HepG2 (cell line): ENCODE results near the gene TOP2A. TPM values are rescaled to one million over a fixed set of nuclear protein-coding genes. Genes with fewer than 3 reads are reported as not detected.

Source experiments
- ATAC-seq: fragments of 200-7000 bp; cut with Tn5 transposase; 3 replicates; pipeline ENCODE4 v1.9.1; 2020; ENCODE audit warnings: mild to moderate bottlenecking, moderate library complexity
- BruUV-seq: library from RNA; stranded (reverse); fragments of 400-500 nt; replicated peaks from 2 replicates; lab custom pipeline; 2021; lab: Mats Ljungman, UMichigan
- CTCF ChIA-PET: fragments of 300-600 bp; formaldehyde crosslinking; extraction: SDS; loops from one replicate; lab custom pipeline; 2021; ENCODE audit warnings: low total read pairs, inconsistent platforms, low intra/inter-chr PET ratio; lab: Yijun Ruan, JAX
- POLR2A ChIA-PET: fragments of 350-600 bp; sonication (Branson Sonifier 250); formaldehyde crosslinking; loops from one replicate; lab custom pipeline; 2020; ENCODE audit warnings: antibody characterized with exemption, inconsistent platforms; lab: Yijun Ruan, JAX
- DNase-seq: peaks from one replicate; pipeline ENCODE4 v3.0.0-alpha.2; 2015; ENCODE audit warnings: low spot score
- FAIRE-seq: peaks from 3 replicates; lab custom pipeline; 2011; peaks lifted over from hg19 to GRCh38; lab: Jason Lieb, UNC
- H2AFZ ChIP-seq: one replicate; pipeline ENCODE4 v1.6.1; 2011; ENCODE audit warnings: low read length, inconsistent platforms
- H3K27ac ChIP-seq: fragments of 300-600 bp; 3 replicates; pipeline ENCODE4 v1.8.0; 2011; ENCODE audit warnings: mixed run types, mild to moderate bottlenecking, mixed read lengths, low read length, inconsistent platforms; ENCODE audit not compliant: insufficient read depth; ENCODE audit errors: extremely low read length
- H3K27me3 ChIP-seq, 2 experiments: fragments of 200-600 bp in 1 of 2; 2 replicates in 1 of 2; 3 replicates in 1 of 2; pipeline versions ENCODE4 v1.6.0 to v1.8.0; 2011; ENCODE audit warnings: low read length in 2 of 2, mild to moderate bottlenecking in 2 of 2, moderate library complexity in 2 of 2, inconsistent platforms in 1 of 2; ENCODE audit not compliant: insufficient read depth in 2 of 2, control insufficient read depth in 1 of 2
- H3K36me3 ChIP-seq, 2 experiments: fragments of 200-600 bp in 1 of 2; replicated peaks in 1 of 2; 2 replicates in 1 of 2; 3 replicates in 1 of 2; pipeline versions ENCODE4 v1.5.1 to v1.8.0; 2011; ENCODE audit warnings: low read length in 2 of 2, inconsistent platforms in 1 of 2; ENCODE audit not compliant: insufficient read depth in 2 of 2, control insufficient read depth in 1 of 2
- H3K4me1 ChIP-seq: 2 replicates; pipeline ENCODE4 v1.5.1; 2012; ENCODE audit warnings: low read length, inconsistent platforms; ENCODE audit not compliant: insufficient read depth
- H3K4me2 ChIP-seq: 2 replicates; pipeline ENCODE4 v1.6.0; 2011; ENCODE audit warnings: low read depth, low read length, inconsistent platforms
- H3K4me3 ChIP-seq, 3 experiments: fragments of 200-600 bp in 1 of 3; sonication (generic), shearing (Covaris generic) in 1 of 3; replicated peaks in 1 of 3; 2 replicates each; pipeline ENCODE4 v1.5.1; 2011 to 2016; ENCODE audit warnings: low read length in 3 of 3, inconsistent platforms in 2 of 3, low read depth in 2 of 3, mild to moderate bottlenecking in 2 of 3, control low read depth in 1 of 3, mixed read lengths in 1 of 3; ENCODE audit not compliant: insufficient read depth in 1 of 3
- H3K79me2 ChIP-seq: one replicate; pipeline ENCODE4 v1.6.1; 2011; ENCODE audit warnings: low read length, inconsistent platforms; ENCODE audit not compliant: insufficient read depth
- H3K9ac ChIP-seq: 2 replicates; pipeline ENCODE4 v1.6.0; 2011; ENCODE audit warnings: mild to moderate bottlenecking, low read depth, low read length, inconsistent platforms; ENCODE audit not compliant: insufficient read depth
- H3K9me3 ChIP-seq: 2 replicates; pipeline ENCODE4 v1.5.1; 2012; ENCODE audit warnings: mild to moderate bottlenecking, low read length
- H4K20me1 ChIP-seq: 2 replicates; pipeline ENCODE4 v1.6.0; 2011; ENCODE audit warnings: inconsistent platforms, mild to moderate bottlenecking, low read length, moderate library complexity; ENCODE audit not compliant: insufficient read depth
- DRAP1 ChIP-seq: IDR thresholded peaks from 2 replicates; pipeline ENCODE4 v1.6.1; 2016; ENCODE audit warnings: missing genetic modification reagents, missing compliant biosample characterization
- E2F2 ChIP-seq: sonication (generic); formaldehyde crosslinking; IDR thresholded peaks from 2 replicates; pipeline ENCODE4 v1.4.0; 2020; ENCODE audit warnings: missing genetic modification reagents, borderline replicate concordance
- MED13 ChIP-seq: sonication (generic); formaldehyde crosslinking; IDR thresholded peaks from 2 replicates; pipeline ENCODE4 v1.5.0; 2020; ENCODE audit warnings: missing genetic modification reagents
- NR2C2 ChIP-seq: sonication (generic); formaldehyde crosslinking; IDR thresholded peaks from 2 replicates; pipeline ENCODE4 v1.4.0; 2020; ENCODE audit warnings: missing genetic modification reagents, mild to moderate bottlenecking, moderate library complexity, borderline replicate concordance
- PITX1 ChIP-seq: sonication (generic); formaldehyde crosslinking; IDR thresholded peaks from 2 replicates; pipeline ENCODE4 v1.5.1; 2020; ENCODE audit warnings: mild to moderate bottlenecking, missing genetic modification reagents
- PRDM10 ChIP-seq: sonication (generic); formaldehyde crosslinking; IDR thresholded peaks from 2 replicates; pipeline ENCODE4 v1.4.0; 2020; ENCODE audit warnings: low read depth, missing genetic modification reagents
- RELA ChIP-seq: sonication (generic); formaldehyde crosslinking; IDR thresholded peaks from 2 replicates; pipeline ENCODE4 v1.4.0; 2020; ENCODE audit warnings: missing genetic modification reagents
- SAP130 ChIP-seq: IDR thresholded peaks from 2 replicates; pipeline ENCODE4 v1.6.1; 2016; ENCODE audit warnings: low read depth
- SNAI1 ChIP-seq: sonication (generic); formaldehyde crosslinking; IDR thresholded peaks from 2 replicates; pipeline ENCODE4 v1.5.0; 2020; ENCODE audit warnings: mild to moderate bottlenecking, missing genetic modification reagents, borderline replicate concordance
- TFAP4 ChIP-seq: sonication (generic); IDR thresholded peaks from 2 replicates; pipeline ENCODE4 v1.6.1; 2016; ENCODE audit warnings: low read depth, borderline replicate concordance
- TOPORS ChIP-seq: sonication (generic); formaldehyde crosslinking; IDR thresholded peaks from 2 replicates; pipeline ENCODE4 v1.8.0; 2023; ENCODE audit warnings: mild to moderate bottlenecking, missing genetic modification reagents
- ZNF264 ChIP-seq: sonication (generic); formaldehyde crosslinking; IDR thresholded peaks from 2 replicates; pipeline ENCODE4 v1.4.0; 2020; ENCODE audit warnings: missing genetic modification reagents
- ZNF362 ChIP-seq: sonication (generic); formaldehyde crosslinking; IDR thresholded peaks from 2 replicates; pipeline ENCODE4 v1.4.0; 2020; ENCODE audit warnings: missing genetic modification reagents, mild to moderate bottlenecking, borderline replicate concordance
- ZNF709 ChIP-seq: sonication (generic); formaldehyde crosslinking; IDR thresholded peaks from 2 replicates; pipeline ENCODE4 v1.5.0; 2020; ENCODE audit warnings: mild to moderate bottlenecking, missing genetic modification reagents
- ZSCAN31 ChIP-seq: sonication (generic); formaldehyde crosslinking; IDR thresholded peaks from 2 replicates; pipeline ENCODE4 v1.5.0; 2020; ENCODE audit warnings: low read depth, mild to moderate bottlenecking, missing genetic modification reagents
- WGBS: methylation state at CpG from one replicate; pipeline ENCODE4 v1.1.6; 2017; ENCODE audit warnings: low lambda C conversion rate; 5-methylcytosine and 5-hydroxymethylcytosine counted together
- in situ Hi-C: cut with HindIII; loops from 2 replicates; pipeline ENCODE4 v1.10.0; 2017; ENCODE audit warnings: low pct_unique_long_range_greater_than_20kb; ENCODE audit not compliant: extremely low pct_ligation_motif_present
- intact Hi-C: fragments of 100-400 bp; cut with micrococcal nuclease; formaldehyde crosslinking; loops from one replicate; pipeline ENCODE4 v1.10.0; 2022; ENCODE audit not compliant: unreplicated experiment
- polyA plus RNA-seq, 8 experiments: library from polyadenylated mRNA; depleted of rRNA in 3 of 8; stranded (reverse) in 7 of 8; unstranded in 1 of 8; fragments of >200 nt; fragmentation: Illumina TruSeq in 4 of 8; extraction: Trizol in 4 of 8; gene quantifications; 2 replicates each; pipeline versions ENCODE4 v1.2.1 to v1.2.3, GENCODE V29; 2011 to 2016; ENCODE audit warnings: low read depth in 4 of 8, missing spikeins in 1 of 8, mixed read lengths in 1 of 8; ENCODE audit not compliant: insufficient read depth in 1 of 8
- total RNA-seq, 5 experiments: library from RNA; depleted of rRNA; stranded (reverse); fragments of >200 nt; fragmentation: Illumina TruSeq; extraction: Trizol; gene quantifications; 2 replicates each; pipeline ENCODE4 v1.2.3, GENCODE V29; 2016; ENCODE audit warnings: low read depth in 1 of 5

The TOP2A gene
- total and polyA plus RNA-seq, 2 of the 13 experiments (the other 11 are each of a cell fraction or from before 2014, with no cell fraction given) = 108 to 327 TPM

GRCh38 chr17:40341808-40342503 lies 75.7 kb downstream of the TOP2A start:
- Histone ChIP-seq H3K79me2 (peaks cover 29% of the 10 kb centered on the region), H2AFZ (no peak overlapping the region)
- TF ChIP-seq TOPORS (CRISPR knock-in tag) (0 out of 2 replicates have a peak, but pooled peaks have one; percentile 53), E2F2 (CRISPR knock-in tag) (no peak), ZNF709 (CRISPR knock-in tag) (0 out of 2 replicates have a peak, but pooled peaks have one; percentile 11), ZNF264 (CRISPR knock-in tag) (no peak), SAP130 (CRISPR knock-in tag) (peak; percentile 77), DRAP1 (CRISPR knock-in tag) (peak; percentile 82), PITX1 (CRISPR knock-in tag) (peak; percentile 56; the same call in 1 of the 2 replicates), TFAP4 (peak; percentile 20; the same call in 1 of the 2 replicates), ZNF362 (CRISPR knock-in tag) (0 out of 2 replicates have a peak, but pooled peaks have one; percentile 4), ZSCAN31 (CRISPR knock-in tag) (0 out of 2 replicates have a peak, but pooled peaks have one; percentile 9), RELA (CRISPR knock-in tag) (no peak), SNAI1 (CRISPR knock-in tag) (peak; percentile 21; the same call in 1 of the 2 replicates), NR2C2 (peak; percentile 11; the same call in 1 of the 2 replicates), MED13 (CRISPR knock-in tag) (0 out of 2 replicates have a peak, but pooled peaks have one; percentile 40), PRDM10 (peak; percentile 89; the same call in 1 of the 2 replicates)

More at GRCh38 chr17:40341808-40342503, 75.7 kb downstream of the TOP2A start:
- DNase-seq (peak; percentile 64), FAIRE-seq (no peak), ATAC-seq (peak; percentile 56)
- no peaks in the 10 kb centered on the region for H3K27me3 ChIP-seq
- H3K9ac ChIP-seq = peak overlapping the region; percentile 76
- in situ Hi-C loops (no loop called here), intact Hi-C loops (no loop called here)
- H3K4me2 ChIP-seq = peak overlapping the region; percentile 94
- under 1% methylated on average over 25 of the region's 55 CpGs for WGBS
- peak overlapping the region; percentile 64 for H3K27ac ChIP-seq
- peaks cover 53% of the 10 kb centered on the region for H3K4me1 ChIP-seq
- peak overlapping the region; percentile 79 to 88 (median 84) for H3K4me3 ChIP-seq
- CTCF ChIA-PET = interaction anchor here (1.1 kb wide), 1 partner anchor 39 kb away, joined by 4 read pairs; no protein-coding TSS in a partner anchor
- POLR2A ChIA-PET = interaction anchor here (0.6 to 6.6 kb wide), 6 partner anchors 10 to 32 kb away, joined by 3 to 48 read pairs (median 14); partner anchors contain the start of gene RARA
- no peaks in the 10 kb centered on the region for H3K9me3 ChIP-seq
- H4K20me1 ChIP-seq = peaks cover 16% of the 10 kb centered on the region
- no peaks in the 10 kb centered on the region; a peak in 1 of 5 replicates for H3K36me3 ChIP-seq
- no TSS peak for BruUV-seq
